NK-92 (cell line): ENCODE results near the gene LRRIQ1.

Experiments used
- DNase-seq: peaks from one replicate; lab custom pipeline; 2025; ENCODE audit not compliant: unreplicated experiment; lab: John Stamatoyannopoulos, UW

Gene LRRIQ1

GRCh38 chr12:85059594-85059993, 23.4 kb downstream of the LRRIQ1 start:
- no peak for DNase-seq

GRCh38 chr12:85060916-85061315, 24.8 kb downstream of the LRRIQ1 start:
- no peak for DNase-seq

GRCh38 chr12:85065837-85066482, 29.8 kb downstream of the LRRIQ1 start:
- DNase-seq: no peak

GRCh38 chr12:85072826-85073225, 36.7 kb downstream of the LRRIQ1 start:
- DNase-seq: no peak

GRCh38 chr12:85076688-85077430, 40.7 kb downstream of the LRRIQ1 start:
- no peak for DNase-seq

- no peak for DNase-seq
Observed at GRCh38 chr12:85085066-85085465, 48.9 kb downstream of the LRRIQ1 start.

- no peak for DNase-seq
Observed at GRCh38 chr12:85089792-85090191, 53.6 kb downstream of the LRRIQ1 start.

- no peak for DNase-seq
Observed at GRCh38 chr12:85092814-85093370, 56.7 kb downstream of the LRRIQ1 start.

- DNase-seq: no peak
Observed at GRCh38 chr12:85095501-85095900, 59.4 kb downstream of the LRRIQ1 start.

GRCh38 chr12:85130646-85131045, 94.5 kb downstream of the LRRIQ1 start:
- DNase-seq: no peak

GRCh38 chr12:85138833-85139232, 102.7 kb downstream of the LRRIQ1 start:
- no peak for DNase-seq

- no peak for DNase-seq
Observed at GRCh38 chr12:85147331-85147730, 111.2 kb downstream of the LRRIQ1 start.

- no peak for DNase-seq
Observed at GRCh38 chr12:85152311-85152729, 116.2 kb downstream of the LRRIQ1 start.

GRCh38 chr12:85155791-85156190, 119.6 kb downstream of the LRRIQ1 start:
- no peak for DNase-seq

GRCh38 chr12:85156569-85156968, 120.4 kb downstream of the LRRIQ1 start:
- no peak for DNase-seq

- DNase-seq: no peak
Observed at GRCh38 chr12:85157035-85157603, 121.0 kb downstream of the LRRIQ1 start.

- DNase-seq: no peak
Observed at GRCh38 chr12:85163752-85164321, 127.7 kb downstream of the LRRIQ1 start.

- DNase-seq: no peak
Observed at GRCh38 chr12:85179680-85180270, 143.6 kb downstream of the LRRIQ1 start.

- DNase-seq: no peak
Observed at GRCh38 chr12:85182699-85183098, 146.5 kb downstream of the LRRIQ1 start.

GRCh38 chr12:85183855-85184254, 147.7 kb downstream of the LRRIQ1 start:
- DNase-seq: no peak

GRCh38 chr12:85186236-85186635, 150.1 kb downstream of the LRRIQ1 start:
- DNase-seq: no peak
